ENCODE measurements around the gene PLD3.
"Not testable (repeated sequence)": the region's sequence is repeated elsewhere in the genome, so short reads cannot be mapped to it uniquely, and the experiment has no call there.

The PLD3 gene

GRCh38 chr19:40365613-40366401 lies 17.3 kb downstream of the PLD3 start:
- peak; percentile 31 for DNase-seq

DNA sequence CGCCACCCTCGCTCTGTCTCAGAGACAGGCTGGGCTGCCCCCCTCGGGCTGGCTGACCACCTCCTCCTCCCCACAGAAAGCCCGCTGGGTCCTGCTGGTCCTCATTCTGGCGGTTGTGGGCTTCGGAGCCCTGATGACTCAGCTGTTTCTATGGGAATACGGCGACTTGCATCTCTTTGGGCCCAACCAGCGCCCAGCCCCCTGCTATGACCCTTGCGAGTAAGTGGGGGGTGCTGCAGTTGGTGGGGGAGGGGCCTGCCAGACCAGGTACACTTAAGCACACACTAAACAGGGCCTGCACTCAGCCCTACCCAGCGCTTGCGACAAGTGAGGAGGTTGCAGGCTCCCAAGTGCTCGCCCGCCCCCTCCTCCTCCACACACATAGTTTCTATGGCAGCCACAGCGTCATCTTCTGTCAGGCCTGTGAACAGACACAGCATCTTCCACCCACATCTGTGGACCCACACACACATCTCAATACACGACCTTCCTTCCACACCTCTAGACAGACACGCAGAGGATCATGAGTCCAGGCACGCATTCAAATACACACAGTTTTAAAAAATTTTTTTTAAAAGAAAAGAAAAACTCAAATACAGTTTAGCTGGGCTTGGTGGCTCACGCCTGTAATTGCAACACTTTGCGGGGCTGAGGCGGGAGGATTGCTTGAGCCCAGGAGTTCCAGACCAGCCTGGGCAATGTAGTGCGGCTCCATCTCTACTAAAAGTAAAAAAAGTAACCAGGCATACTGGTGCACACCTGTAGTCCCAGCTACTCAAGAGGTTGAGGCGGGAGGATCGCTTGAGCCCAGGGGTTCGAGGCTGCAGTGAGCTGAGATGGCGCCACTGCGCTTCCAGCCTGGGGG lies 18.4 kb downstream of the PLD3 start:
- DNase-seq = no peak

GRCh38 chr19:40367577-40368434 lies 19.3 kb downstream of the PLD3 start:
- no peak for DNase-seq

DNA sequence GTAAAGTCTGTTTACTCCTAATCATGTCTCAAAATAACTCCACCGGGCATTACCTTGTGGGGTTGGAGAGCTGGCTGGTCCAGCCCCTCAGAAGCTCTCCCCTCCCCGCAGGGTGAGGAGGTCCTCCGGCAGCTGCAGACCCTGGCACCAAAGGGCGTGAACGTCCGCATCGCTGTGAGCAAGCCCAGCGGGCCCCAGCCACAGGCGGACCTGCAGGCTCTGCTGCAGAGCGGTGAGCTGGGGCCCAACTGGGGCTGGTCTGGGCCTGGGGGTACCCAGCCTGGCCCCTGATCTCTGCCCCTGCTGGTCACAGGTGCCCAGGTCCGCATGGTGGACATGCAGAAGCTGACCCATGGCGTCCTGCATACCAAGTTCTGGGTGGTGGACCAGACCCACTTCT lies 21.3 kb downstream of the PLD3 start:
- DNase-seq = no peak

DNA sequence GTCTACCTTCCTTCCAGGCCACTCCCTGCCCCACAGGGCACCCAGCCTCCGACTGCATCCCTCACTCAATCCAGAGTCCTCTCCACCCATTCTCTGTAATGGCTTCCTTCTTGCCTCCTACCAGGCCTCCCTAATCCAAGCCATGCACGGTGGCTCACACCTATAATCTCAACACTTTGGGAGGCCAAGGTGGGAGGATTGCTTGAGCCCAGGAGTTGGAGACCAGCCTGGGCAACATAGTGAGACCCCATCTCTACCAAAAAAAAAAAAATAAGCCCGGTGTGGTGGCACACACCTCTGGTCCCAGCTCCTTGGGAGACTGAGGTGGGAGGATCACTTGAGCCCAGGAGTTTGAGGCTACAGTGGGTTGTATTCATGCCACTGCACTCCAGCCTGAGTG lies 21.8 kb downstream of the PLD3 start:
- not testable (repeated sequence) for DNase-seq

DNA sequence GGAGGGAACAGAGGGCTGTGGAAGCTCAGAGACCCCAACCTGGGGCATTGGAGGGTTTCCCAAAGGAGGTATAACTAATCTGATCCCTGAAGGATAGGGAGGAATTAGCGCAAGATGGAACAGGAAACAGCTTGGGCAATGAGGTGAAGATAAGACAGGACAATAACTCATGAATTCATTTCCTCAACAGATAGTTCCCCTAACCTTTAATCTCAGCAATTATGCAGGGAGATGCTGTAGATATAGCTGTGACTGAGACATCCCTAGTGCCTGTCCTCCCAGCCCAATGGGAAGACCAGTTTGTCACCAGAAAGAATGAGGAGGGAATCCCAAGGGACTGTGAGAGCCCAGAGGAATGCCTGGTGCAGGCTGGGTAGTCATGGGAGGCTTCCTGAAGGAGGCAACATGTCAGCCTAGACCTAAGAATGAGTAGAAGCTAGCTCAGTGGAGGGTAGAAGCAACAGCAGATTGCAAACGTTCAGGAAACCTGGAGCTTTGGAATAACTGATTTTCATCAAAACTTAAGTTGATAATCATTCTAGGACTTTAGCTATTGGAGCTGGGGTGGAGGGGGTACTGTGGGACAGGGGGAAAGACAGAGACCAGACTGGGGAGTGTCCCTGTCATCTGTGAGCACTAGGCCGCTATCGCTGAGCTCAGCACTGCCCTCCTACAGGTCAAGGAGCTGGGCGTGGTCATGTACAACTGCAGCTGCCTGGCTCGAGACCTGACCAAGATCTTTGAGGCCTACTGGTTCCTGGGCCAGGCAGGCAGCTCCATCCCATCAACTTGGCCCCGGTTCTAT lies 22.7 kb downstream of the PLD3 start:
- no peak for DNase-seq

GRCh38 chr19:40371802-40372122 lies 23.3 kb downstream of the PLD3 start:
- no peak for DNase-seq

DNA sequence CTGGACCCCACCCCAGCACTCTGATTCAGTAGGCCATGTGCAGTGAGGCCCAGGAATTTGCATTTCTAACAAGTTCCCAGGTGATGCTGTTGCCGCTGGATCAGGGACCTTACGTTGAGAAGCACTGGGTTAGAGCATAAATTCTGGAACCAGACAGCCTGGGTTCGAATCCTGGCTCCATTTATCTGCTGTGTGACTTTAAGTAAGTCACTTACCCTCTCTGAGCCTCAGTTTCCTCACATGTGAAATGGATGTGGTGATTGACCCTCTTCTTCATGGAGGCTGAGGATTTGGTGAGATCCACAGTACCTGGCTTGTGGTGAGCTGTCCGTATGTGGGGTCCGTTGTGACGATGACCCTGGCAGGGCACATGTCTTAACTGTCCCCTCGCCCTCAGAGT lies 25.6 kb downstream of the PLD3 start:
- no peak for DNase-seq

DNA sequence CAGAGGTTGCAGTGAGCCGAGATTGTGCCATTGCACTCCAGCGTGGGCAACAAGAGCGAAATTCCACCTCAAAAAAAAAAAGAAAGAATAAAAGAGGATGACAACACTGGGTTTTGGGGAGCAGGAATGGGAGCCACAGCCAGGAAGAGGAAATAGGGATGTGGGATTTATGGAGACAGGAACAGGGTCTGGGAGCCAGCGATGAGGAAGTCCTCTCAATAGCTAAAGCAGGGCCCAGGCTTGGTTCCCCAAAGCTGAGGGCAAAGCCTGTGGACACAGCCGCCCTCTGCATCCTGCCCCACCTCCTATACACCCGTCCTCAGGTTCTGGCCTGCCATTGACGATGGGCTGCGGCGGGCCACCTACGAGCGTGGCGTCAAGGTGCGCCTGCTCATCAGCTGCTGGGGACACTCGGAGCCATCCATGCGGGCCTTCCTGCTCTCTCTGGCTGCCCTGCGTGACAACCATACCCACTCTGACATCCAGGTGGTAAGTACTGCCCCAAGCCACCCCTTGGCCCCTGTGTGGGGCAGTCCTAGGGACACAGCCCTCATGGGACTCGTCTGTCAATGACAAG lies 27.9 kb downstream of the PLD3 start:
- DNase-seq = no peak

- no peak for DNase-seq
These were observed 29.4 kb downstream of the PLD3 start for GRCh38 chr19:40377876-40378385.

- DNase-seq = no peak
These were observed 30.0 kb downstream of the PLD3 start for GRCh38 chr19:40378509-40378908.

DNA sequence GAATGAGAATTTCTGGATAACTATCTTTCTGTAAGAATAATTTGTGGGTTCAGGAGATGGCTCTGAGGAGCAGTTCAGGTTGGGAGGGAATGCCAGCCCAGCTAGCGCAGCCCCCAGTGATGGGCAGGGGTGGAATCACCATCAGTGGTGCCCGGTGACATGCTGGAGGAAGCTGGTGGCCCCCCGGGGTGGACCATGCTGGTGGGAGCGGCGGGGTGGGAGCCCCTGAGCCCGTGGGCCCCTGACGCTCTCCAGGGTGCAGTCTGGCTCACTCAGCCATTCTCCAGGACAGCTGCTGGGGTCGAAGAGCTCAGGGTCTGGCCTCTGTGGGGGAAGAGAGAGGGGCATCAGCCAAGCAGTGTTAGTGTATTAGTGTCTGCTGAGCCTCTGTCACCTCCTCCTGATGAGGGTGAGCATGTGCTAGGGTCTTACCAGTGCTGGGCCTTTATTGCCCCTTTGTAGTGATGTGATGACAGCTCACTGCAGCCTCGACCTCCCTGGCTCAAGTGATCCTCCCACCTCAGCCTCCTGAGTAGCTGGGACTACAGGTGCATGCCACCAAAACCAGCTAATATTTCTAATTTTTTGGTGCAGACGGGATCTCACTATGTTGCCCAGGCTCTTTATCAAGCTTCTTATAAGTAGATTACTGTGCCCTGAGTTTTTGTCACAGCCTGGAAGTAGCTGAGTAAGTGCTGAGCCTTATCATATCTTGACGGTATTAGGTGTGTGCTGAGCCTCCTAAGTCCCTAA lies 31.1 kb downstream of the PLD3 start:
- no peak for DNase-seq

DNA sequence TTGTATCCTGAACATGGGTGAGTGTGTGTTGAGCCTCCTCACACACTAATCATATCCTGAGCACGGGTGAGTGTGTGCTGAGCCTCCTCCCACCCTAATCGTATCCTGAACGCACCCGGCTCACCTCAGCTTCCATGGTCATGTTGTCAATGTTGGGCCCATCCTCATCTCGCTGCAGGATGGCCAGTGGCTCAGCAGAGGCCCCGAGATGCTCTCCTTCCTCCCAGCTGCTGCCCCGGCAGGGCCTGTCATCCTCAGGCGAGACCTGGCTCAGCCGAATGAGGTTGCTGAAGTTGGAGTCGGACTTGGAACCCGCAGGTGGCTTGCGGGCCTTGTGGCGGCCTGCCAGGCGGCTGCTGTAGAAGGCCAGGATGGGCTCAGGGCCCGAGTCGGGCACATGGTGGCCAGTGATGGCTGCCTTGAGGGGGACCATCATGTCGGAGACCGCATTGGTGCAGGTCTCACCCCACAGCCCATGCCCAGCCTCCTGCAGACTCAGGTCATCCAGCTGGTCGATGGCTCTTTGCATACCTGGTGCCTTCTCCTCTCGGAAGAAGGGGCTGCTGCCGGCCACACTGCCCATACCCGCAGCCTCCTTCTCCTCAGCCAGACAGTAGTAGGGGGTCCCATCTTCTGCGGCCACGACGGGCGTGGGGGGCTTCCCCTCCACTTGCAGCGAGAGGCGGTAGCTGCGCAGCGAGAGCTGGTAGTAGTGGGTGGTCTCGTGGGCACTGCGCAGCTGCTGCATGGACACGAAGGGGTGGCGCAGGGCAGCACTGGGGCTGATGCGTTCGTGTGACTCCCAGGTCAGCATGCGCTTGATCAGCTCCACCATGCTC lies 31.9 kb downstream of the PLD3 start:
- DNase-seq = no peak

- no peak for DNase-seq
These were observed 32.8 kb downstream of the PLD3 start for GRCh38 chr19:40381321-40381720.

DNA sequence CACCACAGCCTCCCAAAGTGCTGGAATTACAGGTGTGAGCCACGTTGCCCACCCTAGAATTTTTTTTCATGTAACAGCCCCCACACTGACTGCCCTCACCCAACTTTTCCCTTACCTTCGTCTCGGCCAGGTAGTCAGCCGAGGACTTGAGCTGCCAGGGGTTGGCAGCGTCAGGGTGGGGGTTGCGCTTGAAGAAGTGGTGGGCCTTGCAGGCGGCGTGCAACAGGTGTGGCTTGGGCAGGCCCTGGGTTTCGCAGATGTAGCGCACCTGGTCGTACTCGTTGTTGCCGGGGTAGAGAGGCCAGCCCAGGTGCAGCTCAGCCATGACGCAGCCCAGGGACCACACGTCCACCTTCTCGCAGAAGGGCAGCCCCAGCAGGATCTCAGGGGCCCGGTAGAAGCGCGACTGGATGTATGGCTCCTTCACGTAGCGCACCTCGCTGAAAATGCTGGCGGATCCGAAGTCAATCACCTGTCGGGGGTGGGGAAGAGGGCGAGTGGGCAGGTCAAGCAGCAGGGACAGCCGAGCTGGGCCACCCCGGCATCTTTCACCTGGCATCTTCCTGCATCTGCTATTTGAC lies 35.3 kb downstream of the PLD3 start:
- no peak for DNase-seq

GRCh38 chr19:40387155-40387554 lies 38.7 kb downstream of the PLD3 start:
- no peak for DNase-seq

DNA sequence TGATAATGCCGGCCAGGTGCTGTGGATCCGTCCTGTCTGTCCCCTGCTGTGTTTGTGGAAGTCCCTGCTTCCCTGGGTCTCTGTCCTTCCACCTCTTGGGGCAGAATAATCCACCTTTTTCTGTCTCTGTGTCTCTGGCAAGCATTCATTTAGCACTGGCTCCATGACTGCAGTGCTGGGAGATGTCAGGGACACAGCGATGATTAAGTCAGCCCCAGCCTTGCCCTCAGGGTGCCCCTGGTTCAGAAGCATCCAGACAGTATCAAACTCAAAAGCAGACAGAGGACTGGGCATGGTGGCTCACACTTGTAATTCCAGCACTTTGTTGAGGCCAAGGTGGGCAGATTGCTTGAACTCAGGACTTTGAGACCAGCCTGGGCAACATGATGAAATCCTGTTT lies 40.0 kb downstream of the PLD3 start:
- DNase-seq = no peak

- no peak for DNase-seq
These were observed 41.0 kb downstream of the PLD3 start for GRCh38 chr19:40389404-40390083.

DNA sequence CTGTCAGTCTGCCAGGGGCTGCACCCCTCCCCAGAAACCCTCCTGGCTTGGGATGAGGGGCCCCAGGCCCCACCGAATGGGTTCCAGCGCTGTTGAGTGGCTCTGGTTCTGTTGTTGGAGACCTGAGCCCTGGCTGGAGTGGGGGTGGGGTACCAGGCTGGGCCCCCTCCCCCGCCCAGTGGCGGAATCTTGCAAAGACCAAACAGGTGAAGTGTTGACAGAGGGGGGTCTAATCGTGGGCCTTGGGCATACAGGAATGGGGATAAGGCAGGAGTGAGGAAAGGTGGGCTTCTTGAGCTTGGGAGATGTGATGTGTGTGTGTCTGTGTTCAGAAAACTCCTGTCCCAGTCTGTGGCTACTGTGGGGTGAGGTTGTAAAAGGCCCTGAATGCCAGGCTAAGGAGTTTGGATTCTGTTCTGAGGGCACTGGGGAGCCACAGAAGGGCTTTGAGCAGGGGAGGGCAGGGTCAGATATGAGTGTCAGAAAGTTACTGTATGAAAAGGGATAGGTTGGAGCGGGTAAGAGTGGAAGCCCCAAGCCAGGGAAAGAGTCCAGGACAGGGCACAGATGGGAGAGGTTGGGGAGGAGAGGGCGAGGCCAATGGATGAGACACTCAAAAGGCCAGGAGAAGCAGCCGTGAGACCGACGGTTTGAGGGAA lies 41.7 kb downstream of the PLD3 start, which contains the start of gene HIPK4:
TSS of gene HIPK4 (minus strand) at position 98 of the 659 bp plus-strand sequence. CDS start 279 bp downstream, outside the sequence.
- DNase-seq = no peak
